HEK293 (cell line): Measurements from ENCODE around the gene NUP88.

Experiments
- CTCF ChIA-PET: fragments of 350-600 bp; formaldehyde crosslinking; extraction: SDS; loops from one replicate; lab custom pipeline; 2021; ENCODE audit warnings: antibody characterized with exemption; lab: Yijun Ruan, JAX
- POLR2A ChIA-PET: fragments of 300-600 bp; formaldehyde crosslinking; extraction: SDS; loops from one replicate; lab custom pipeline; 2020; ENCODE audit warnings: antibody characterized with exemption, inconsistent platforms; lab: Yijun Ruan, JAX
- H3K27ac ChIP-seq: fragments of 200-500 bp; sonication (Bioruptor generic); 2 replicates; pipeline ENCODE4 v1.5.1; 2014; ENCODE audit warnings: low read depth, low read length, control low read depth, inconsistent platforms; ENCODE audit errors: extremely low read depth
- H3K36me3 ChIP-seq, 2 experiments: fragments of 200-500 bp in 1 of 2; sonication (Bioruptor generic) in 1 of 2; 1 replicate in 1 of 2; 2 replicates in 1 of 2; pipeline ENCODE4 v1.5.1; 2014 to 2017; ENCODE audit warnings: inconsistent platforms in 2 of 2, low read length in 2 of 2; ENCODE audit not compliant: control insufficient read depth in 2 of 2, insufficient read depth in 1 of 2
- H3K4me1 ChIP-seq: fragments of 200-500 bp; sonication (Bioruptor generic); 2 replicates; pipeline ENCODE4 v1.5.1; 2014; ENCODE audit warnings: mild to moderate bottlenecking, low read length, inconsistent platforms; ENCODE audit not compliant: control insufficient read depth, insufficient read depth
- H3K4me3 ChIP-seq: 2 replicates; pipeline ENCODE4 v1.5.1; 2011; ENCODE audit warnings: low read depth, mild to moderate bottlenecking, control low read depth, low read length, moderate library complexity
- H3K9me3 ChIP-seq: fragments of 200-500 bp; sonication (Bioruptor generic); 2 replicates; pipeline ENCODE4 v1.5.1; 2014; ENCODE audit warnings: low read depth, low read length, inconsistent platforms; ENCODE audit not compliant: control insufficient read depth, insufficient read depth
- BCL6B ChIP-seq: fragments of 450-650 bp; formaldehyde crosslinking; IDR thresholded peaks from 2 replicates; pipeline ENCODE4 v1.5.1; 2017; ENCODE audit warnings: missing biosample characterization, missing genetic modification characterization
- KLF1 ChIP-seq: fragments of 450-650 bp; formaldehyde crosslinking; IDR thresholded peaks from 2 replicates; pipeline ENCODE4 v1.5.1; 2016; ENCODE audit warnings: missing biosample characterization, missing genetic modification characterization
- PATZ1 ChIP-seq: fragments of 450-650 bp; formaldehyde crosslinking; IDR thresholded peaks from 2 replicates; pipeline ENCODE4 v1.5.1; 2016; ENCODE audit warnings: missing biosample characterization, missing genetic modification characterization
- PBX3 ChIP-seq: sonication (generic); formaldehyde crosslinking; IDR thresholded peaks from 2 replicates; pipeline ENCODE4 v1.8.1; 2022; ENCODE audit warnings: mild to moderate bottlenecking, moderate library complexity, missing genetic modification reagents
- PRDM6 ChIP-seq: fragments of 450-650 bp; formaldehyde crosslinking; IDR thresholded peaks from 2 replicates; pipeline ENCODE4 v1.5.1; 2017; ENCODE audit warnings: missing biosample characterization, missing genetic modification characterization
- RBAK ChIP-seq: fragments of 450-650 bp; formaldehyde crosslinking; IDR thresholded peaks from 2 replicates; pipeline ENCODE4 v1.5.1; 2016; ENCODE audit warnings: missing biosample characterization, missing genetic modification characterization
- SP7 ChIP-seq: fragments of 450-650 bp; formaldehyde crosslinking; IDR thresholded peaks from 2 replicates; pipeline ENCODE4 v1.5.1; 2016; ENCODE audit warnings: missing biosample characterization, missing genetic modification characterization
- WT1 ChIP-seq: fragments of 450-650 bp; formaldehyde crosslinking; IDR thresholded peaks from 2 replicates; pipeline ENCODE4 v1.5.1; 2016; ENCODE audit warnings: missing biosample characterization, missing genetic modification characterization
- ZBTB17 ChIP-seq: fragments of 450-650 bp; formaldehyde crosslinking; IDR thresholded peaks from 2 replicates; pipeline ENCODE4 v1.5.1; 2016; ENCODE audit warnings: missing biosample characterization, missing genetic modification characterization
- ZNF114 ChIP-seq: fragments of 450-650 bp; formaldehyde crosslinking; IDR thresholded peaks from 2 replicates; pipeline ENCODE4 v1.5.0; 2017; ENCODE audit warnings: missing biosample characterization, missing genetic modification characterization
- ZNF140 ChIP-seq: fragments of 450-650 bp; formaldehyde crosslinking; IDR thresholded peaks from 2 replicates; pipeline ENCODE4 v1.5.1; 2016; ENCODE audit warnings: missing biosample characterization, missing genetic modification characterization
- ZNF248 ChIP-seq: fragments of 450-650 bp; formaldehyde crosslinking; IDR thresholded peaks from 2 replicates; pipeline ENCODE4 v1.5.1; 2017; ENCODE audit warnings: missing biosample characterization, missing genetic modification characterization
- ZNF354C ChIP-seq: fragments of 450-650 bp; formaldehyde crosslinking; IDR thresholded peaks from 2 replicates; pipeline ENCODE4 v1.5.1; 2016; ENCODE audit warnings: missing biosample characterization, missing genetic modification characterization, low read depth, borderline replicate concordance
- ZNF391 ChIP-seq: fragments of 450-650 bp; formaldehyde crosslinking; IDR thresholded peaks from 2 replicates; pipeline ENCODE4 v1.5.1; 2016; ENCODE audit warnings: low read depth, missing biosample characterization, missing genetic modification characterization, borderline replicate concordance
- ZNF398 ChIP-seq: fragments of 450-650 bp; formaldehyde crosslinking; IDR thresholded peaks from 2 replicates; pipeline ENCODE4 v1.5.1; 2017; ENCODE audit warnings: missing biosample characterization, missing genetic modification characterization
- ZNF501 ChIP-seq: fragments of 450-650 bp; formaldehyde crosslinking; IDR thresholded peaks from 2 replicates; pipeline ENCODE4 v1.5.1; 2016; ENCODE audit warnings: missing biosample characterization, missing genetic modification characterization
- ZNF530 ChIP-seq: fragments of 450-650 bp; formaldehyde crosslinking; IDR thresholded peaks from 2 replicates; pipeline ENCODE4 v1.5.1; 2016; ENCODE audit warnings: low read depth, missing biosample characterization, missing genetic modification characterization
- ZNF558 ChIP-seq: fragments of 450-650 bp; formaldehyde crosslinking; IDR thresholded peaks from 2 replicates; pipeline ENCODE4 v1.5.1; 2016; ENCODE audit warnings: missing biosample characterization, missing genetic modification characterization
- ZNF600 ChIP-seq: fragments of 450-650 bp; formaldehyde crosslinking; IDR thresholded peaks from 2 replicates; pipeline ENCODE4 v1.5.1; 2016; ENCODE audit warnings: missing biosample characterization, missing genetic modification characterization
- ZNF626 ChIP-seq: fragments of 450-650 bp; sonication (Bioruptor Pico); formaldehyde crosslinking; IDR thresholded peaks from 2 replicates; pipeline ENCODE4 v1.5.1; 2018; ENCODE audit warnings: missing biosample characterization, missing genetic modification characterization, inconsistent platforms
- ZNF785 ChIP-seq: fragments of 450-650 bp; formaldehyde crosslinking; IDR thresholded peaks from 2 replicates; pipeline ENCODE4 v1.5.1; 2016; ENCODE audit warnings: missing biosample characterization, missing genetic modification characterization
- ZNF843 ChIP-seq: fragments of 450-650 bp; formaldehyde crosslinking; IDR thresholded peaks from 2 replicates; pipeline ENCODE4 v1.5.1; 2016; ENCODE audit warnings: missing biosample characterization, missing genetic modification characterization

Gene NUP88

GRCh38 chr17:5361426-5361825 is 58.0 kb downstream of the NUP88 start (continued):
- TF ChIP-seq ZNF114 (tag by site-specific recombination) (no peak), ZNF398 (tag by site-specific recombination) (no peak), ZNF140 (tag by site-specific recombination) (no peak), KLF1 (tag by site-specific recombination) (no peak), SP7 (no peak), RBAK (tag by site-specific recombination) (no peak), ZNF785 (tag by site-specific recombination) (no peak), ZNF391 (no peak)

GRCh38 chr17:5355421-5356129 is 63.9 kb downstream of the NUP88 start:
- peak overlapping the region; percentile 50 for H3K27ac ChIP-seq
- CTCF ChIA-PET, result interaction anchor here (0.6 kb wide), 1 partner anchor 54 kb away, joined by 6 read pairs; no protein-coding TSS in a partner anchor
- POLR2A ChIA-PET, result interaction anchor here (1.0 kb wide), 1 partner anchor 74 kb away, joined by 3 read pairs; the partner anchor contains the start of gene RABEP1
- TF ChIP-seq ZBTB17 (tag by site-specific recombination) (peak; percentile 27; the same call in 1 of the 2 replicates), BCL6B (peak; percentile 95), ZNF843 (tag by site-specific recombination) (no peak), ZNF354C (no peak), PRDM6 (tag by site-specific recombination) (peak; percentile 77), ZNF600 (peak; percentile 40; the same call in 1 of the 2 replicates)
- no peaks in the 10 kb centered on the region for H3K9me3 ChIP-seq
- peaks cover 55 to 78% of the 10 kb centered on the region in 2 experiments for H3K36me3 ChIP-seq
- H3K4me1 ChIP-seq, result peaks cover 20% of the 10 kb centered on the region
- no peak overlapping the region for H3K4me3 ChIP-seq

GRCh38 chr17:5354886-5355415 is 64.5 kb downstream of the NUP88 start:
- CTCF ChIA-PET, result interaction anchor here (0.6 kb wide), 2 partner anchors 53 to 446 kb away, joined by 3 to 6 read pairs; no protein-coding TSS in a partner anchor
- H3K36me3 ChIP-seq, result peaks cover 56 to 78% of the 10 kb centered on the region in 2 experiments

More at GRCh38 chr17:5354886-5355415, 64.5 kb downstream of the NUP88 start:
- peak overlapping the region; percentile 50 for H3K27ac ChIP-seq
- H3K4me3 ChIP-seq, result no peak overlapping the region
- TF ChIP-seq ZNF248 (tag by site-specific recombination) (no peak), SP7 (peak; percentile 83), ZNF558 (tag by site-specific recombination) (no peak), WT1 (tag by site-specific recombination) (peak; percentile 95), PBX3 (CRISPR knock-in tag) (no peak), PATZ1 (tag by site-specific recombination) (no peak), ZNF530 (no peak), ZNF626 (tag by site-specific recombination) (no peak), ZNF501 (tag by site-specific recombination) (no peak)
- no peaks in the 10 kb centered on the region for H3K9me3 ChIP-seq
- POLR2A ChIA-PET, result interaction anchor here (1.0 kb wide), 1 partner anchor 73 kb away, joined by 3 read pairs; the partner anchor contains the start of gene RABEP1
- H3K4me1 ChIP-seq, result peaks cover 20% of the 10 kb centered on the region
